ES-I3 (cell line): ENCODE results near the gene TRPV4.

ENCODE experiments used
- H3K36me3 ChIP-seq: 2 replicates; pipeline ENCODE4 v1.6.1; 2013; ENCODE audit warnings: mild to moderate bottlenecking, low read length, control low read depth, moderate library complexity; ENCODE audit not compliant: insufficient read depth
- H3K4me1 ChIP-seq: 2 replicates; pipeline ENCODE4 v1.6.1; 2013; ENCODE audit warnings: mild to moderate bottlenecking, control low read depth, low read length; ENCODE audit not compliant: insufficient read depth
- H3K9ac ChIP-seq: 2 replicates; pipeline ENCODE4 v1.6.1; 2013; ENCODE audit warnings: low read depth, mild to moderate bottlenecking, low read length, moderate library complexity
- H3K9me3 ChIP-seq: 2 replicates; pipeline ENCODE4 v1.6.1; 2013; ENCODE audit warnings: mild to moderate bottlenecking, low read length, moderate library complexity; ENCODE audit not compliant: control insufficient read depth, insufficient read depth

TRPV4 gene

DNA sequence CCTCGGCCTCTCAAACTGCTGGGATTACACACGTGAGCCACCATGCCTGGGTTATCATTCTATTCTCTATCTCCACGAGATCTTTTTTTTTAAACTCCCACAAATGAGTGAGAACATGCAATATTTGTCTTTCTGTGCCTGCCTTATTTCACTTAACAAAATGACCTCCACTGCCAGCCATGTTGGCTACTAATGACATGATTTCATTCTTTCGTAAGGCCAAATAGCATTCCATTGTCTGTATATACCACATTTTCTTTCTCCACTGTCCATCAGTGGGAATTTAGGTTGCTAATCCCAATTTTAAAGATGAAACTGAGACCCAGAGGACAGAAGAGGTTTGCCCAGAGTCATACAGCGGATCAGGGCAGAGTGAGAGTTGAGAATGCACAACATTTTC, 10.9 kb upstream of the TRPV4 start:
- H3K36me3 ChIP-seq = no peaks in the 10 kb centered on the region

DNA sequence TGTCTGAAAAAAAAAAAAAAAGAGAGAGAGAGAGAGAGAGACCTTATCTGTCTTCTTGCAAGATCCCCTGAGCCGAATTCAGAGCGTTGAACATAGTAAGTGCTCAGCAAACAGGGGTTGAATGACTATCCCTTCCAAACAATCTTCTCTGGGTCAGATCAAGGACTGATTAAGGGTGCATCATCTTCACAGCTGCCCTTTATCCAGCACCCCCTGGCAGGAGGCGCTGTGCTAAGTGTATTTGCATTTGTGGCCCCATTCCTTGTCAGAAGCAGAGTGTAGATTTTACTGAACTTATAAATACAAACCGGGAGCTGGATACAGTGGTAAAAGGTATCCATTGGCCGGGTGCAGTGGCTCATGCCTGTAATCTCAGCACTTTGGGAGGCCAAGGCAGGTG, 8.8 kb upstream of the TRPV4 start:
- Histone ChIP-seq H3K9ac (no peak overlapping the region), H3K4me1 (peaks cover 11% of the 10 kb centered on the region; the same call in 1 of the 2 replicates), H3K36me3 (no peaks in the 10 kb centered on the region), H3K9me3 (no peaks in the 10 kb centered on the region)

More for the DNA sequence above, 10.9 kb upstream of the TRPV4 start:
- peaks cover 11% of the 10 kb centered on the region; the same call in 1 of the 2 replicates for H3K4me1 ChIP-seq
- H3K9ac ChIP-seq = no peak overlapping the region
- no peaks in the 10 kb centered on the region for H3K9me3 ChIP-seq

DNA sequence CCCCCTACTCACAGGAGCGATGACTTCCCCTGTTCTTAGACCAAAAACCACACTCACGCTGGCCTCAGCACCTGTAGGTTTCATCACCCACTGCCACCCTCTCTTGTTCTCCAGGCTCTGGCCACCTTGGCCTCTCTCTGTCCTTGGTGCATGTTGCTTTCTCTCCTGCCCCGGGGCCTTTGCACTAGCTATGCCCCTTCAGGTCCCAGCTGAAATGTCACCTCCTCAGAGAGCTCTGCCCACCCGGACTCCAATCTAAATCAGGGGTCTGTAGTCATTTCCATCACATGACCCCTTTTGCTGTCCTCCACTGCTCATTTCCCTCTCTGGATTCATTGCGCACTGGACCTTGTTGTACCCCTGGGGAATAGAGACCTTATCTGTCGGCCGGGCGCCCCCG, 8.2 kb upstream of the TRPV4 start:
- no peak overlapping the region for H3K9ac ChIP-seq
- peaks cover 11% of the 10 kb centered on the region; the same call in 1 of the 2 replicates for H3K4me1 ChIP-seq
- H3K36me3 ChIP-seq = no peaks in the 10 kb centered on the region
- H3K9me3 ChIP-seq = no peaks in the 10 kb centered on the region

DNA sequence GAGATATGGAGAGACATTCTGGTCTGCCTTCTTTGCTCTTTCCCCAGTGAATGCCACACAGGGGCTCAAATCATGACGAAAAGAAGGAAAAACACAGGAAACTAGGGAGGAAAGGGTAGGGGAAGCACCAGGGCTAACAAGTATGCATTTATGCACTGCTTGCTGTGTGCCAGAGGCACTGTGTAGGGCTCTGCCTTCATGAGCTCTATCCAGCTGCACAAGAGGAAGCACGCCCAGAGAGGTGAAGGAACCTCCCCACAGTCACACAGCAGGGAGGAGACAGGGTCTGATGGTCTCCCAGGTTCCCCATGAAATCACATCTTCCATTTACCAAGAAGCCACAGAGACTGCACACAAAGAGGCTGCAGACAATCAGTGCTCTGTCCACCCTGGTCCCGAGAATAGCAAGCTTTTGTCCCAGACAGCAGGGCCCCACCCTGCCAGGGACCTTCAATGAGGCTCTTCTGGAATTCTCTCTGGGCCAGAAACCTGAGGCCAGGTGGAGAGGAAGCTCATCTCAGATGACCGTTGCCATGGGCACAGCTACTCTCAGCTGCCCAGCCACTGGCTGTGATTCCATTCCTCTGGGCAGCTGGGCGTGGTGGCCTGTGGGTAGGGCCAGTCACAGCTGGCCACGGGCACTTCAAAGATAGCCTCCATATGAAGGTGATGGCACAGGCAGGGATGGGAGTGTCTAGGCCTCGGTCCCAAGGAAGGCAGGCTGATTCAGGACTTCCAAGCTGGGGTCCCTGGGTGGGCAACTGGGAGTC, 7.3 kb upstream of the TRPV4 start:
- H3K36me3 ChIP-seq = no peaks in the 10 kb centered on the region
- no peaks in the 10 kb centered on the region for H3K9me3 ChIP-seq
- H3K9ac ChIP-seq = no peak overlapping the region
- H3K4me1 ChIP-seq = peaks cover 11% of the 10 kb centered on the region; the same call in 1 of the 2 replicates

DNA sequence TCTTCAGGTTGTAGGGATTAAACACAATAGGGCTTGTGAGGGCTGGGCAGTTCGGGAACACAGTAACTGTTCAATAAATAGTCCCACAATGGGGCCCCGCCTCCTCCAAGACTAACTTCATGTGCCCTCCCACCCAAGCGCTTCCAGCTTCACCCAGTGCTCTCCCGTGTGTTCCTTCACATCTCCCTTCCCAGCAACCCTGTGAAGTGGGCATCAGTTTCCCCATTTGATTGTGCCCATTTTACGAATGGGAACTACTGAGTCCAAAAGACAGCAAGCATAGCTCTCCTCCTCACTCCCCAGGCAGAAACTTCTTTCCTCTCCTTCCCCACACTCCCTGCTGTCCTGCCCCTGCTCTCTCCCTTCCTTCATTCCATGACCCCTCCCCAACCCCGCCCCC, 6.2 kb upstream of the TRPV4 start:
- Histone ChIP-seq H3K9ac (no peak overlapping the region), H3K9me3 (no peaks in the 10 kb centered on the region), H3K36me3 (no peaks in the 10 kb centered on the region), H3K4me1 (peaks cover 11% of the 10 kb centered on the region; the same call in 1 of the 2 replicates)

DNA sequence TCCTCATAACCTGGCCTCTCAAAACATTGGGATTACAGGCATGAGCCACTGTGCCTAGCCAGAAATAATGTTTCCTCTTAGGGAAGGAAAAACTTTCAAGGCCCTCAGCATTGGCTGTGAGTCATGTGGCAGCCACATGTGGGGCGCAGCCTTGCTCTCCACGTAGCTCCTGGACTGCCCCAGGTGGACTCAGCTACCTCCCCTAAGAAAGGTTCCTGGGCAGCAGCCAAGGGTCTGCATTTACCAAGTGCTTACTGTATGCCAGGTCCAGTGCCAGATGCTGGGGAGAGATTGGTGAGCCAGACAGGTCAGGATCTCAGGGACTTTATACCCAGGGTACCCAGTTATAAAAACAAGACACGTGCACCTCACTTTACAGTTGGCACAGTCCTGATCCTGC, 3.7 kb upstream of the TRPV4 start:
- Histone ChIP-seq H3K4me1 (peaks cover 15% of the 10 kb centered on the region; the same call in 1 of the 2 replicates), H3K9ac (no peak overlapping the region), H3K36me3 (no peaks in the 10 kb centered on the region), H3K9me3 (no peaks in the 10 kb centered on the region)

DNA sequence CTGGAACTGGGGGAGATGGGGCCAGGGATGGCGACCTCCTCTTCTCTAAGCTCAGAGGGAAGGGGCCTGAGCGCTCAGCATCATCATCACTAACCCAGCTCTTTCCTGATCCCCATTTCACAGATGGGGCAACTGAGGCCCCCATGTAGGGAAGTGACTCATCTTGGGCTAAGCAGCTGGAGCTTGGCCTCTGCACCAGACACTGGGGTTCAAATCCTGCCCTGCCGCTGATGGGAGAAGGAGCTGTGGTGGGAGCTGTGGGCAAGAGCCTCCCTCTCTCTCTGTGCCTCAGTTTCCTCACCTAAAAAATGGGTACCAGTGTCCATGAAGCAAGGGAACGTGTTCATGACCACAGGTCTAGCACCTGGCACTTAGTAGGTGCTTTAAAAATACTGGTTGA, 2.6 kb upstream of the TRPV4 start:
- no peak overlapping the region for H3K9ac ChIP-seq
- no peaks in the 10 kb centered on the region for H3K36me3 ChIP-seq
- no peaks in the 10 kb centered on the region for H3K9me3 ChIP-seq
- H3K4me1 ChIP-seq = peaks cover 20% of the 10 kb centered on the region; the same call in 1 of the 2 replicates

DNA sequence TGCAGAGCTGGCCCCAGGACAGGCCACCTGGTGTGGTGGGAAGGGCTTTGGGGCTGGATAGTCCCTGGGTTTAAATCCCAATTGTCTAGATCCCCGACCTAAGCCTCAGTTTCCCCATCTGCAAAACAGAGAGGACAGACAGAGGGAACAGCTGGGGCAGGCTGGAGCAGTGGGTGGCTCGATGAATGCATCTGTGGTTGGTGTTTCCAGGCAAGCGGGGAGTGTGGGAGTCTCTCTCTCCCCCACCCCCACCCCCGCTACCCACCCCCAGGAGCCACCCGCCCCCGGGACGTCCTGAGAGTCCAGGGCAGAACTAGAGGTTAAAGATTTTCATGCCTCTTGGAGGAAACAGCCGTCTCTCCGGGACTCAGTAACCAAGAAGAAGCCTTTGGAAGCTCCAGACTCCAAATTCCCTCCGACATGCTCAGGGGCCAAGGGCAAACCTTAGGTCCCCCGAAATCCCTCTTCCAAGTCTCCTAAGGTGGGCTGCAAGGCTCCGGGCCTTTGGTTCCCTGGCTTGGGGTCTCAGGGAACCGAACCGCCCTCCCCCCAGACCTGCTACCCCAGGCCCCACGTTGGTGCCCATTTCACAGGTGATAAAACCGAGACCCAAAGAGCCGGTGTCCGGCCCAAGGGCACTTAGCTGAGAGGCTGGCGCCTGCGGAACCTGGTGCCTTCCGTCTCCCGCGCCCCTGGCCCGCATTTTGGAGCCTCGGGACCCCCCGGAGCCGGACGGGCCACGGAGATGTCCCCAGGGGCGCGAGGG, 474 bp downstream of the TRPV4 start:
- Histone ChIP-seq H3K9ac (peak overlapping the region; percentile 42; the same call in 1 of the 2 replicates), H3K9me3 (no peaks in the 10 kb centered on the region), H3K4me1 (peaks cover 10% of the 10 kb centered on the region; the same call in 1 of the 2 replicates), H3K36me3 (no peaks in the 10 kb centered on the region)

DNA sequence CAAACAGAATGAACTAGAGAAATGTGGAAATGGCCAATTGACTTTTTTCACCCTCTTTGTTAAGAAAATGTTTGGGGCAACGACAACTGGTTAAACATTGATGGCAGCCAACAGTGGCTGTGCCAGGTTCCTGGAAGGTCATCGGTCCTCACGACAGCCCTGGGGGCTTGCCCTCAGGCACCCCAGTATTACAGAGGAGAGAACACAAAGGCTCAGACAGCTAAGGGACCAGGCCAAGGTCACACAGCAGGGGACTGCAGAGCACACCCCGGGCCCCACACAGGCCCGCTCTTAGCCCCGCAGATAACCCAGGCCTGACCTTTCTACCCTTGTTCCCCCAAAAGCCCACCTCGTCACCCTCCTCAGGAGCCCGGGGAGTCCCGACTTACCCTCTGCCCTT, 1.3 kb downstream of the TRPV4 start:
- H3K36me3 ChIP-seq = no peaks in the 10 kb centered on the region
- H3K9me3 ChIP-seq = no peaks in the 10 kb centered on the region
- peaks cover 10% of the 10 kb centered on the region; the same call in 1 of the 2 replicates for H3K4me1 ChIP-seq
- no peak overlapping the region for H3K9ac ChIP-seq

DNA sequence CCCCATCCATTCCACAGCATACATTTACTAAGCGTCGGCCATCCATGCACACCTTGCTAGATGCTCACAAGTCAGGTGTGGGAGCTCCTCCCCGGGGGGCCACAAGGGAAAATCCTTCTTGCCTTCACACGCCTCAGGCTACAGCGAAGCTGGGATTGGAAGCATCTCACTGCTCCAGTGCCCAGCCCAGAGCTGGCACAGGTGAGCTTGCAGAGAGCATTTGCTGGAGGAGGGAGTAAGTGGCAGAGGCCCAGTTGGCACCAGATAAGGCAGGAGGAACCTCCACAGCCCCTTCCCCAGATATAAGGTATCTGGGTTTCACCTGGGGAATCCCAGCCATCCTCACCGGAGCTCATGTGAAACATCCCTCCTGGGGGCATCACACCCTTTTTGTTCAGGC, 1.8 kb downstream of the TRPV4 start:
- no peaks in the 10 kb centered on the region for H3K36me3 ChIP-seq
- H3K9me3 ChIP-seq = no peaks in the 10 kb centered on the region
- no peak overlapping the region for H3K9ac ChIP-seq
- peaks cover 10% of the 10 kb centered on the region; the same call in 1 of the 2 replicates for H3K4me1 ChIP-seq

DNA sequence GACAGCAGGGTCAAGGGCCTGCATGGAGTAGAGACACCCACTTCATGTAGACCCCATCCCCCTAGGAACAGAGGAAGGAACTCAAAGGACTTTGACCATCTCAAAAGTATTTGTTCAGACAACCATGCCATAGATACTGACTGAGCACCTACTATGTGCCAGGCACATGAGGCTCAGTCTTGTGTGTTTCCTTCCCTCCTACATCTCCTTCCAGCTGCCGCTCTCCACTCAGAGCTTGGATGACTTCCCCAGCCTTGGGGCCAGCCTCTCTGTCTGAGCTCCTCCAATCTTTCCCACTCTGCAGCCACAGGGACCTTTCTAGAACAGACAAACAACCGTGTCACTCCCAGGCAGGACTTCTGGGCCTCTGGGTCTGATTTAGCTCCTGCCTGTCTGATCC, 2.5 kb downstream of the TRPV4 start:
- Histone ChIP-seq H3K9me3 (no peaks in the 10 kb centered on the region), H3K4me1 (peaks cover 10% of the 10 kb centered on the region; the same call in 1 of the 2 replicates), H3K9ac (no peak overlapping the region), H3K36me3 (no peaks in the 10 kb centered on the region)

DNA sequence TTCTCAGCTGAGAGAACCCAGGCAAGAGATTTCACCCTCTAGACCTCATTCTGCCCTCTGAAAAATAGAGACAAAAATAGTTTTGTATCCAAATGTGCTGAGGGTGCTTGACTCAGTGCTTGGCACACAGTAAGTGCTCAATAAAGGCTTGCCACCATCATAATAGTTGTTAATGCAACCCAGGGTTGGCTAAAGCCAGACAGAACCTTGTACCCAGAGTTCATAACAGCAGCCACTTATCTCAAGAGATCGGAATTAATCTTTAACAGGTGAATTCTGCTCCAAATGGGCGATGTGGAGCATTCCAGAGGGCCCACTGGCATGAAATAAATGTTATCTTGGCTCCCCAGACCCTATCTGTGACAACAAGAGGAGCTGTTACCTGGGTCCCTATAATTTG, 2.9 kb downstream of the TRPV4 start:
- Histone ChIP-seq H3K9me3 (no peaks in the 10 kb centered on the region), H3K4me1 (peaks cover 10% of the 10 kb centered on the region; the same call in 1 of the 2 replicates), H3K9ac (no peak overlapping the region), H3K36me3 (no peaks in the 10 kb centered on the region)

DNA sequence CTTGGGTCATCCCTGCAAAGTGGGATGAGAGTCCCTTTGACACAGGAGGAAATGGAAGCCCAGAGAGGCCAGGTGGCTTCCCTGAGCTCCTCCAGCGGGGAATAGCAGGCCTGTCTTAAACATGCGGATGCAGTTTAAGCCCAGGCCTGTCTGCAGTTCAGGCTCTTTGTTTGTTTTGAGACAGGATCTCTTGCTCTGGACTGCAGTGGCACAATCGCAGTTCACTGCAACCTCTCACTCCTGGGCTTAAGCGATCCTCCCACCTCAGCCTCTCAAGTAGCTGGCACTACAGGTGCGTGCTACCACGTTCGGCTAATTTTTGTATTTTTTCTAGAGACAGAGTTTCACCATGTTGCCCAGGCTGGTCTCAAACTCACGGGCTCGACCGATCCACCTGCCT, 3.5 kb downstream of the TRPV4 start:
- H3K4me1 ChIP-seq = peaks cover 10% of the 10 kb centered on the region; the same call in 1 of the 2 replicates
- H3K9ac ChIP-seq = no peak overlapping the region
- no peaks in the 10 kb centered on the region for H3K9me3 ChIP-seq
- H3K36me3 ChIP-seq = no peaks in the 10 kb centered on the region

DNA sequence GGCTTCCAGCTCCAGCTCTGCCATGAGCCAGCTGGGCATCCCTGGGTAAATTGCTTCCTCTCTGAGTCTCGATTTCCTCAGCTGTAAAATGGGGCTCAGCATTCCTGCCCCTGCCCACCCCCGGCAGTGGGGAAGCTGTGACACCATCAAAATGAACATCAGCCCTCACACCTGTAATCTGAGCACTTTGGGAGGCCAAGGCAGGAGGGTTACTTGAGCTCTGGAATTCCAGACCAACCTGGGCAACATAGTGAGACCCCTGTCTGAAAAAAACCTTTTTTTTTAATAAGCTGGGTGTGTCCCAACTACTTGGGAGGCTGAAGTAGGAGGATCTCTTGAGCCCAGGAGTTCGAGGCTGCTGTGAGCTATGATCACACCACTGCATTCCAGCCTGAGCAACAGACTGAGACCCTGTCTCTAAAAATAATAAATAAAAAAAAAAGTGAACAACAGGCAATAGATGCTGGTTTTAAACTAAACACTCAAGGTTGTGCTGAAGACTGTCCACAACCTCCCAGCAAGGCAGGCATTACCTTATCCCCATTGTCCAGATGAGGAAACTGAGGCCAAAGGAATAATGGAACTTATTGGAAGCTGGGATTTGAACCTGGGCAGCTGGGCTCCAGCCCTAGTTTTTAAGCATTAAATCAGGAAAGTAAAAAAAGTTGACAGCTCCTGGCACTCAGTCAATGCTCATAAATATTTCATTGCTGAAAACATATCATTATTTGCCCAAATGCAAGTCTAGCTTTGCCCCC, 4.3 kb downstream of the TRPV4 start:
- peaks cover 10% of the 10 kb centered on the region; the same call in 1 of the 2 replicates for H3K4me1 ChIP-seq
- H3K36me3 ChIP-seq = no peaks in the 10 kb centered on the region
- H3K9me3 ChIP-seq = no peaks in the 10 kb centered on the region
- H3K9ac ChIP-seq = no peak overlapping the region
